GM19025 (cell line): ENCODE data around the gene SLC25A21.

Experiments
- ATAC-seq: cut with Tn5 transposase; IDR thresholded peaks from one replicate; pipeline ENCODE4 v1.9.1; 2021; ENCODE audit warnings: mild to moderate bottlenecking, low read depth, moderate library complexity; ENCODE audit not compliant: unreplicated experiment

SLC25A21 gene

GRCh38 chr14:37145395-37145794 lies 27.0 kb downstream of the SLC25A21 start:
- no peak for ATAC-seq

- ATAC-seq: no peak
Measured at GRCh38 chr14:37144729-37145363, 27.6 kb downstream of the SLC25A21 start.

- no peak for ATAC-seq
Measured at GRCh38 chr14:37143475-37143874, 28.9 kb downstream of the SLC25A21 start.

- ATAC-seq: no peak
Measured at GRCh38 chr14:37142835-37143401, 29.5 kb downstream of the SLC25A21 start.

- no peak for ATAC-seq
Measured at GRCh38 chr14:37140176-37140575, 32.2 kb downstream of the SLC25A21 start.

GRCh38 chr14:37139710-37140109 lies 32.7 kb downstream of the SLC25A21 start:
- ATAC-seq: no peak

GRCh38 chr14:37138898-37139297 lies 33.5 kb downstream of the SLC25A21 start:
- ATAC-seq: no peak

- no peak for ATAC-seq
Measured at GRCh38 chr14:37133284-37133913, 39.0 kb downstream of the SLC25A21 start.

GRCh38 chr14:37131205-37131604 lies 41.2 kb downstream of the SLC25A21 start:
- no peak for ATAC-seq

- no peak for ATAC-seq
Measured at GRCh38 chr14:37129047-37129446, 43.4 kb downstream of the SLC25A21 start.

- no peak for ATAC-seq
Measured at GRCh38 chr14:37124614-37125013, 47.8 kb downstream of the SLC25A21 start.

GRCh38 chr14:37122919-37123639 lies 49.3 kb downstream of the SLC25A21 start:
- no peak for ATAC-seq

GRCh38 chr14:37122288-37122687 lies 50.1 kb downstream of the SLC25A21 start:
- ATAC-seq: no peak

- ATAC-seq: no peak
Measured at GRCh38 chr14:37118673-37119366, 53.6 kb downstream of the SLC25A21 start.

GRCh38 chr14:37116933-37117849 lies 55.2 kb downstream of the SLC25A21 start:
- ATAC-seq: no peak

- ATAC-seq: no peak
Measured at GRCh38 chr14:37115406-37115805, 57.0 kb downstream of the SLC25A21 start.

GRCh38 chr14:37114559-37114958 lies 57.8 kb downstream of the SLC25A21 start:
- no peak for ATAC-seq

GRCh38 chr14:37114002-37114401 lies 58.4 kb downstream of the SLC25A21 start:
- no peak for ATAC-seq

GRCh38 chr14:37098132-37098531 lies 74.3 kb downstream of the SLC25A21 start:
- ATAC-seq: no peak

- no peak for ATAC-seq
Measured at GRCh38 chr14:37094502-37094901, 77.9 kb downstream of the SLC25A21 start.
